HG02938 (cell line): ENCODE results near the gene UBA52.
"Not testable (repeated sequence)": the region's sequence is repeated elsewhere in the genome, so short reads cannot be mapped to it uniquely, and the experiment has no call there.

Experiments
- ATAC-seq: cut with Tn5 transposase; IDR thresholded peaks from one replicate; pipeline ENCODE4 v1.9.1; 2021; ENCODE audit warnings: mild to moderate bottlenecking, moderate library complexity; ENCODE audit not compliant: unreplicated experiment

Gene UBA52

GRCh38 chr19:18591735-18592385 is 20.2 kb downstream of the UBA52 start:
- ATAC-seq = no peak

- ATAC-seq = not testable (repeated sequence)
Measured at GRCh38 chr19:18592732-18593131, 21.1 kb downstream of the UBA52 start.

GRCh38 chr19:18593367-18594095 is 21.9 kb downstream of the UBA52 start:
- ATAC-seq = no peak

GRCh38 chr19:18594096-18594823 is 22.6 kb downstream of the UBA52 start:
- ATAC-seq = no peak

- no peak for ATAC-seq
Measured at GRCh38 chr19:18594824-18595373, 23.2 kb downstream of the UBA52 start.

- no peak for ATAC-seq
Measured at GRCh38 chr19:18595475-18595874, 23.8 kb downstream of the UBA52 start.

- ATAC-seq = no peak
Measured at GRCh38 chr19:18596752-18597157, 25.1 kb downstream of the UBA52 start.

GRCh38 chr19:18597809-18598660 is 26.4 kb downstream of the UBA52 start:
- no peak for ATAC-seq

- ATAC-seq = no peak
Measured at GRCh38 chr19:18599485-18599884, 27.8 kb downstream of the UBA52 start.

GRCh38 chr19:18600692-18601397 is 29.2 kb downstream of the UBA52 start:
- not testable (repeated sequence) for ATAC-seq

GRCh38 chr19:18601875-18602274 is 30.2 kb downstream of the UBA52 start:
- no peak for ATAC-seq

GRCh38 chr19:18603255-18603957 is 31.7 kb downstream of the UBA52 start:
- ATAC-seq = no peak

- ATAC-seq = no peak
Measured at GRCh38 chr19:18603958-18604819, 32.5 kb downstream of the UBA52 start.

GRCh38 chr19:18604820-18605159 is 33.1 kb downstream of the UBA52 start:
- ATAC-seq = no peak

- ATAC-seq = no peak
Measured at GRCh38 chr19:18605196-18605545, 33.5 kb downstream of the UBA52 start.

GRCh38 chr19:18605546-18606280 is 34.1 kb downstream of the UBA52 start:
- no peak for ATAC-seq

- no peak for ATAC-seq
Measured at GRCh38 chr19:18606281-18607225, 34.9 kb downstream of the UBA52 start, which contains the start of gene CRLF1. Gene CRLF1, minus strand, starts transcription at chr19:18606799. Its CDS starts 143 bp downstream, at chr19:18606656.
